SK-N-MC (cell line): ENCODE data around the gene SOCS7.

ENCODE experiments used
- EZH2 ChIP-seq: fragments of 200-600 bp; sonication (generic); IDR thresholded peaks from one replicate; pipeline ENCODE4 v1.6.1; 2017; ENCODE audit warnings: antibody characterized with exemption
- FOXP2 ChIP-seq: optimal IDR thresholded peaks from 2 replicates; pipeline ENCODE3; 2011; ENCODE audit warnings: mild to moderate bottlenecking, moderate library complexity; ENCODE audit not compliant: insufficient read depth; ENCODE audit errors: extremely low read length, control extremely low read depth
- POLR2AphosphoS5 ChIP-seq: IDR thresholded peaks from 2 replicates; pipeline ENCODE4 v1.6.1; 2012; ENCODE audit warnings: mild to moderate bottlenecking, low read depth, low read length, borderline replicate concordance

DNA sequence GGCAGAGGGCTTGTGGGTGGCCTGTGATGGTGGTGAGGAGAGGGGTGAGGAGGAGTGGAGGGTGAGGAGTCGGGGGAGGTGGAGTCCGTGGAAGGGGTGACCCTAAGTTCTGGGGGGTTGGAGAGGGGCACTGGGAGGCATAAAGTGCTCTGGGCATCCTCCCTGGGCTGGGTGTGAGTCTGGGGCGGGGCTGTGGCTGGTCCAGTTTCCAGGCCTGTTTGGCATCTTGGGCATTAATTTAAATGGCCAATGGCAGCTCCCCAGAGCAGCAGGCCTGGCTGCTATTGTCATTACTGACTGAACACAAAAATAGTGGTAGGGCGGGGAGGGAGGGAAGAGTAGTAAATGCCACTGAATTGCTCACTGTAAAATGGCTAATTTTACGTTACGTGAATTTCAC lies 68.9 kb downstream of the SOCS7 start:
- TF ChIP-seq POLR2AphosphoS5 (no peak), EZH2 (no peak), FOXP2 (no peak)
